Measurements from ENCODE around the gene GSK3B.

GSK3B gene

DNA sequence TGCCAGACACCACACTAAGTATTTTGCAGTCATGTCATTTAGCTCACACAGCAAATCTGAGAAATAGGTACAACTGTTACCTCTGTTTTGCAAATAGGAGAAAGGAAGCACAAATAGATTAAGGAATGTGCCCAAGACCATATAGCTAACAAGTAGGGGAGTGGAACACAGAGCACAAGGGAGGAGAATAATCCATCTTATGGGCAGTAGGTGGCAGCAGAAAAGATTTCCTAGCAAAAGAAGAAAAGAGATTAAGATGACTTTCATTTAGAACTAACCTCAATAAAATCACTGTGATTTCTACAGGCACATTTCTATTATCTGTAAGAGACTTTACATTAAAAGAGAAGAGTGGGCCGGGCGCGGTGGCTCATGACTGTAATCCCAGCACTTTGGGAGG is 263.2 kb downstream of the GSK3B start:
- no peak for DNase-seq (ENCODE audit: low read depth, low spot score)
- in situ Hi-C loops (cut with HindIII; ENCODE audit: low sequenced_read_pairs): no loop called here
- TF ChIP-seq, protein P1, sequence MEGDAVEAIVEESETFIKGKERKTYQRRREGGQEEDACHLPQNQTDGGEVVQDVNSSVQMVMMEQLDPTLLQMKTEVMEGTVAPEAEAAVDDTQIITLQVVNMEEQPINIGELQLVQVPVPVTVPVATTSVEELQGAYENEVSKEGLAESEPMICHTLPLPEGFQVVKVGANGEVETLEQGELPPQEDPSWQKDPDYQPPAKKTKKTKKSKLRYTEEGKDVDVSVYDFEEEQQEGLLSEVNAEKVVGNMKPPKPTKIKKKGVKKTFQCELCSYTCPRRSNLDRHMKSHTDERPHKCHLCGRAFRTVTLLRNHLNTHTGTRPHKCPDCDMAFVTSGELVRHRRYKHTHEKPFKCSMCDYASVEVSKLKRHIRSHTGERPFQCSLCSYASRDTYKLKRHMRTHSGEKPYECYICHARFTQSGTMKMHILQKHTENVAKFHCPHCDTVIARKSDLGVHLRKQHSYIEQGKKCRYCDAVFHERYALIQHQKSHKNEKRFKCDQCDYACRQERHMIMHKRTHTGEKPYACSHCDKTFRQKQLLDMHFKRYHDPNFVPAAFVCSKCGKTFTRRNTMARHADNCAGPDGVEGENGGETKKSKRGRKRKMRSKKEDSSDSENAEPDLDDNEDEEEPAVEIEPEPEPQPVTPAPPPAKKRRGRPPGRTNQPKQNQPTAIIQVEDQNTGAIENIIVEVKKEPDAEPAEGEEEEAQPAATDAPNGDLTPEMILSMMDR (IDR thresholded peaks at IDR 0.05; ENCODE audit: low read depth, low read length): peak; percentile 30
- H3K4me3 ChIP-seq (ENCODE audit: low read depth, low read length): no peak overlapping the region

DNA sequence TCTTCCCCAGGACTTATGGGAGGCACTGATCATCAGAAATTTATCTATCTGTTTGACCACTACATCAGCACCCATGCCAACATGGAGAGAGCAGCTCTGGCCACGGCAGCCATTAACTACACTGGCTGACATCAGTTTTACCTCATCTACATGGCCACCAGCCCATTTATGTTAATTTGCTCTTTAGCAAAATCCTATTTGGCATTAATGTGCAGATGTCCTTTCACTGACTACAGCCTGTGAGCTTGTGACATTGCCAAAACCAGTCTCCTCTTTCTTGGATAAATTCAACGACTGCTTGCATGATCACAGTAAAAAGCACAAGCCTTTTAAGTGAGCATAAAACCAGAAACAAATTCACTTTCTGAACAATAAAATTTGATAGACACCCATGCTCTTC is 264.8 kb downstream of the GSK3B start:
- TF ChIP-seq, protein P1 (IDR thresholded peaks at IDR 0.05; ENCODE audit: low read depth, low read length): no peak
- no peak for DNase-seq (ENCODE audit: low read depth, low spot score)
- no peak overlapping the region for H3K4me3 ChIP-seq (ENCODE audit: low read depth, low read length)
- in situ Hi-C loops (cut with HindIII; ENCODE audit: low sequenced_read_pairs): no loop called here

DNA sequence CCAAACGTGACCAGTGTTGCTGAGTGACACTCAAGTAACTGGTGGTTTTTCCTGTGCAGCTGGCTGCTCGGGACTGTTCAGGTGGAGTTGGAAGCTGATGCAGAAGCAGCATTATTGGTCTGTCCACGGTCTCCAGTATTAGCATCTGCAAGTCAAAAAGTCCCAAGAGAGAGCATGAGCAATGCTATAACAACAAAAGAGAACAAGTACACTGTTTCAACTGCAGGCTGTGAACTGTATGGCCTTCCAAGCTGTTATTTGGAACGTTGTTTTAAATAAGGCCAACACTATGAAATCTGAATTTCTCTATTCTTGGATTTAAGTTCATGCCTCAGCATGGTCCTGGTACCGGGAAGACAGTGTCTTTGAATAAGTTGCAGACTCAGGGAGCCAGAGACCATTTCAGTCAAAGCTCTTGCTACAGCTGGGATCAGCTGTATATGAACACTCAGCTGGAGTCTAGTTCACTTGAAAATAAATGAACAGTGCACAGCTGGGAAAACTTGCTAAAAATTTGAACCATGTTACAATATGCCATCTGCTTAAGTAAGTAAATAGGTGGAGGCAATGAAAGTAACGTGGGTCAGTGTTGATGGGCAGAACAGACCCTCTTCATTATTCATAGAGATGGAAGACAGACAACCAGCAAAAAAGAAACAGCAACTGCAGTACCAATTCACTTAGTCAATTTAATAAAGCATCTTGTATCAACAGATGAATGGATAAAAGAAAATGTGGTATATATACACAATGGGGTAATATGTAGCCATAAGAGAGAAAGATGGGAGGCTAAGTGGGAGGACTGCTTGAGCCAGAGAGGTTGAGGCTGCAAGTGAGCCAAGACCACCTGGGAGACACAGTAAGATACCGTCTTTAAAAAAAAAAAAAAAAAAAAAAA is 267.3 kb downstream of the GSK3B start:
- no peak overlapping the region for H3K4me3 ChIP-seq (ENCODE audit: low read depth, low read length)
- in situ Hi-C loops (cut with HindIII; ENCODE audit: low sequenced_read_pairs): no loop called here
- peak; percentile 18 for DNase-seq (ENCODE audit: low read depth, low spot score)
- TF ChIP-seq, protein P1 (IDR thresholded peaks at IDR 0.05; ENCODE audit: low read depth, low read length): no peak

DNA sequence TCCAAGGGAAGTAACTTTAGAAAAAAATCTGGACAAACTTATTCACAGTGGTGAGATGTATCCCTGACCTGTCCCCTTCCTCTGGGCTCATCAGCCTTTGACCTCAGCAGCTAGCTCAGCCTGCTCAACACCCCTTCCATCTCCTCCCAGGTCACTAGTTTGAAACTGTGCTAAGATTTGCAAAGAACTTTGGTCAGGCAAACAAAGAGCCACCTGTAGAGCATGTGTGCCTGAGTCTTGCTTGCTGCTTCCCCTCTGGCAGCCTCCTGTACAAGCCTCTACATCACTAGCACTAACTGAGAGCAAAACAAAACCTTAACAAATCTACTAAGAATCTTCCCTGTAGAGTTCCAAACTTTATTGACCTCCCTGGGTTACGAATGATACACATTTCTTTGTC is 268.4 kb downstream of the GSK3B start:
- no peak overlapping the region for H3K4me3 ChIP-seq (ENCODE audit: low read depth, low read length)
- TF ChIP-seq, protein P1 (IDR thresholded peaks at IDR 0.05; ENCODE audit: low read depth, low read length): no peak
- in situ Hi-C loops (cut with HindIII; ENCODE audit: low sequenced_read_pairs): no loop called here
- no peak for DNase-seq (ENCODE audit: low read depth, low spot score)

DNA sequence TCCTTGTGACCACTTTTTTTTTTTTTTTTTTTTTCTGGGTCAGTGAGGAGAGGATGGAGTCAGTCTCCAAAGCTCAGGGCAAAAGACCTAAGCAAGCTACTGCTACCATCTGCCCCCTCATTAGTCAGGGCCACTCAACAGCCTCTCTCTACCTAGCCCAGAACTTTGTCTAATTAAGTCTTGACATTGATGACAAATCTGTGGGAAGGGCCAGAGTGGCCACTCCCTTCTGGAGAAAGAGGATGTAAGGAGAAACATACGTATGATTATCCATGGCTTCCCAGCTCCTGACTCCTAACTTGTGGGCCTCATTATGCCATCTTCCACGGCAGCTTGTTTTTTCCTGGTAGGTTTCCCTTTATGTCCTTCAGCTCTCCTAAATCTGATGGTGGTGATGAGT is 274.4 kb downstream of the GSK3B start:
- TF ChIP-seq, protein P1 (IDR thresholded peaks at IDR 0.05; ENCODE audit: low read depth, low read length): no peak
- no peak overlapping the region for H3K4me3 ChIP-seq (ENCODE audit: low read depth, low read length)
- in situ Hi-C loops (cut with HindIII; ENCODE audit: low sequenced_read_pairs): no loop called here
- DNase-seq (ENCODE audit: low read depth, low spot score): no peak

DNA sequence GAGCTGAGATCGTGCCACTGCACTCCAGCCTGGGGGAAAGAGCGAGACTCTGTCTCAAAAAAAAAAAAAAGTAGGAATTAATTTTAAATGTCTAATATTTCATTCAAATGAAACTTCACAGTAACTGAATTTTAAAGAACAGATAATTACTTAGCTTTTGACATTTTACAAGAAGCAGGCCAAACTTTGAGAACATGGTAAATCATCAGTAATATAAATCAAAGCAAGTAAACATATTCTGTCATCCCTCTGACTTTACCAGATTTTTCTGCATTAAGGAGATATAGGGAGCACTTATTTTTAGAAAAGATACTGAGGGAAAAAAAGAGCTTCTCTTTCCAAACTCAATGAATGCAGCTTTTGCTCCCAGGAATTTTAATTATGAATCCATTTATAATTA is 275.3 kb downstream of the GSK3B start:
- in situ Hi-C loops (cut with HindIII; ENCODE audit: low sequenced_read_pairs): no loop called here
- TF ChIP-seq, protein P1 (IDR thresholded peaks at IDR 0.05; ENCODE audit: low read depth, low read length): no peak
- H3K4me3 ChIP-seq (ENCODE audit: low read depth, low read length): no peak overlapping the region
- no peak for DNase-seq (ENCODE audit: low read depth, low spot score)

Data from astrocyte of the spinal cord (primary cell).